Measurements from ENCODE around the gene LIFR. TPM values are rescaled to one million over a fixed set of nuclear protein-coding genes. Genes with fewer than 3 reads are reported as not detected.

Gene LIFR
- polyA plus RNA-seq, 1 donor (not counting 4 experiments of a cell fraction or from before 2014, with no cell fraction given): 1.1 TPM

GRCh38 chr5:38551030-38552017 is 5.1 kb downstream of the LIFR start:
- H3K9me1 ChIP-seq (ENCODE audit: control insufficient read depth, extremely low read depth, insufficient read depth, low read length): no peaks in the 10 kb centered on the region
- FAIRE-seq: peak; percentile 88
- H3K9ac ChIP-seq (ENCODE audit: control insufficient read depth, extremely low read depth, insufficient read depth, low read length): no peak overlapping the region
- H2AFZ ChIP-seq (ENCODE audit: control insufficient read depth, low read length): no peak overlapping the region
- H4K20me1 ChIP-seq (ENCODE audit: control insufficient read depth, extremely low read depth, insufficient read depth, low read length): no peaks in the 10 kb centered on the region
- TF ChIP-seq EZH2 (IDR thresholded peaks at IDR 0.05; ENCODE audit: low read length) (no peak), CTCF (optimal IDR thresholded peaks at IDR 0.05 in 1 of 3, IDR thresholded peaks at IDR 0.05 in 1 of 3, conservative IDR thresholded peaks at IDR 0.05 in 1 of 3; ENCODE audit: extremely low read depth in 1 of 3, insufficient read depth in 2 of 3, low read length in 3 of 3) (peak; percentile 54 to 79 (median 67))
- no peaks in the 10 kb centered on the region for H3K9me3 ChIP-seq (ENCODE audit: control insufficient read depth, low read depth, low read length)
- DNase-seq (ENCODE audit: low read depth, low spot score): no peak
- dilution Hi-C loops (cut with MboI; ENCODE audit: extremely low pct_ligation_motif_present, low sequenced_read_pairs): no loop called here
- H3K36me3 ChIP-seq (ENCODE audit: control insufficient read depth in 2 of 2, extremely low read depth in 1 of 2, insufficient read depth in 2 of 2, low read length in 2 of 2): no peaks in the 10 kb centered on the region
- H3K27me3 ChIP-seq (ENCODE audit: control insufficient read depth, extremely low read depth, insufficient read depth, low read length): peaks cover 9% of the 10 kb centered on the region
- H3K79me2 ChIP-seq (ENCODE audit: control insufficient read depth, insufficient read depth, low read length): no peaks in the 10 kb centered on the region
- H3K4me1 ChIP-seq (ENCODE audit: control insufficient read depth, extremely low read depth, insufficient read depth, low read length): peaks cover 4% of the 10 kb centered on the region
- H3K4me2 ChIP-seq (ENCODE audit: control insufficient read depth, extremely low read depth, insufficient read depth, low read depth, low read length): no peak overlapping the region
- H3K27ac ChIP-seq (ENCODE audit: control insufficient read depth, insufficient read depth, low read length): no peak overlapping the region
- H3K4me3 ChIP-seq (ENCODE audit: control insufficient read depth in 2 of 3, extremely low read depth in 1 of 3, insufficient read depth in 2 of 3, low read depth in 1 of 3, low read length in 3 of 3): no peak overlapping the region

- FAIRE-seq (no peak), DNase-seq (ENCODE audit: low read depth, low spot score) (no peak)
- no peak overlapping the region for H3K27ac ChIP-seq (ENCODE audit: control insufficient read depth, insufficient read depth, low read length)
- H4K20me1 ChIP-seq (ENCODE audit: control insufficient read depth, extremely low read depth, insufficient read depth, low read length): no peaks in the 10 kb centered on the region
- dilution Hi-C loops (cut with MboI; ENCODE audit: extremely low pct_ligation_motif_present, low sequenced_read_pairs): no loop called here
- H3K9me3 ChIP-seq (ENCODE audit: control insufficient read depth, low read depth, low read length): no peaks in the 10 kb centered on the region
- TF ChIP-seq EZH2 (IDR thresholded peaks at IDR 0.05; ENCODE audit: low read length): no peak
- TF ChIP-seq CTCF (optimal IDR thresholded peaks at IDR 0.05 in 1 of 3, IDR thresholded peaks at IDR 0.05 in 1 of 3, conservative IDR thresholded peaks at IDR 0.05 in 1 of 3; ENCODE audit: extremely low read depth in 1 of 3, insufficient read depth in 2 of 3, low read length in 3 of 3): no peak
- no peak overlapping the region for H3K9ac ChIP-seq (ENCODE audit: control insufficient read depth, extremely low read depth, insufficient read depth, low read length)
- no peaks in the 10 kb centered on the region for H3K36me3 ChIP-seq (ENCODE audit: control insufficient read depth in 2 of 2, extremely low read depth in 1 of 2, insufficient read depth in 2 of 2, low read length in 2 of 2)
- no peaks in the 10 kb centered on the region for H3K79me2 ChIP-seq (ENCODE audit: control insufficient read depth, insufficient read depth, low read length)
- H3K27me3 ChIP-seq (ENCODE audit: control insufficient read depth, extremely low read depth, insufficient read depth, low read length): no peaks in the 10 kb centered on the region
- no peak overlapping the region for H3K4me2 ChIP-seq (ENCODE audit: control insufficient read depth, extremely low read depth, insufficient read depth, low read depth, low read length)
- H2AFZ ChIP-seq (ENCODE audit: control insufficient read depth, low read length): no peak overlapping the region
- H3K4me3 ChIP-seq (ENCODE audit: control insufficient read depth in 2 of 3, extremely low read depth in 1 of 3, insufficient read depth in 2 of 3, low read depth in 1 of 3, low read length in 3 of 3): no peak overlapping the region
- H3K4me1 ChIP-seq (ENCODE audit: control insufficient read depth, extremely low read depth, insufficient read depth, low read length): no peaks in the 10 kb centered on the region
- H3K9me1 ChIP-seq (ENCODE audit: control insufficient read depth, extremely low read depth, insufficient read depth, low read length): no peaks in the 10 kb centered on the region
These were observed 8.2 kb downstream of the LIFR start for GRCh38 chr5:38548064-38548759.
